Adipocyte (in vitro differentiated cells): ENCODE data around the gene TMEM17.
"Not testable (repeated sequence)": the region's sequence is repeated elsewhere in the genome, so short reads cannot be mapped to it uniquely, and the experiment has no call there.

Source experiments
- DNase-seq: peaks from one replicate; pipeline ENCODE4 v3.0.0-alpha.2; 2015; ENCODE audit warnings: low read depth
- H3K27me3 ChIP-seq: replicated peaks from 2 replicates; pipeline ENCODE4 v1.7.0; 2013; ENCODE audit warnings: mild to moderate bottlenecking, low read length, moderate library complexity; ENCODE audit not compliant: control insufficient read depth, insufficient read depth
- H3K36me3 ChIP-seq: 2 replicates; pipeline ENCODE4 v1.7.0; 2013; ENCODE audit warnings: low read length, mild to moderate bottlenecking, moderate library complexity; ENCODE audit not compliant: control insufficient read depth, insufficient read depth, severe bottlenecking
- H3K4me1 ChIP-seq: 2 replicates; pipeline ENCODE4 v1.7.0; 2013; ENCODE audit warnings: mild to moderate bottlenecking, low read length, moderate library complexity; ENCODE audit not compliant: control insufficient read depth, insufficient read depth
- H3K4me3 ChIP-seq: 2 replicates; pipeline ENCODE4 v1.7.0; 2013; ENCODE audit warnings: mild to moderate bottlenecking, low read length, moderate library complexity
- H3K9ac ChIP-seq: 2 replicates; pipeline ENCODE4 v1.7.0; 2013; ENCODE audit warnings: mild to moderate bottlenecking, low read length, moderate library complexity
- H3K9me3 ChIP-seq: 2 replicates; pipeline ENCODE4 v1.7.0; 2013; ENCODE audit warnings: mild to moderate bottlenecking, low read length, moderate library complexity; ENCODE audit not compliant: control insufficient read depth

TMEM17 gene

DNA sequence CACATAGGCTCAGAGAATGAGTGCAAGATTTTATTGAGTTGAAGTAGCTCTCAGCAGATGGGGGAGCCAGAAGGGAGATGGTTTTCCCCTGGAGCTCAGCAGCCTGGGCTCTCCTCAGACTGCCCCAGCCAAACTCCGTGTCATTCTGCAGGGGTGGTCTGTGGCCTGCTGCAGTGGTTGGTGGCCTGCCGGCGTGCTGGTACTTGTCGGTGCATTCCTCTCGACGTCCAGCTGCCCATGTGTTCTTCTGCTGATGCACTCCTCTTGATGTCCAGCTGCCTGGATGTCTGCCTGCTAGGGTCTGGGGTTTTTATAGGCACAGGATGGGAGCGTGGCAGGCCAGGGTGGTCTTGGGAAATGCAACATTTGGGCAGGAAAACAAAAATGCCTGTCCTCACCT, 25.6 kb upstream of the TMEM17 start:
- H3K27me3 ChIP-seq: no peaks in the 10 kb centered on the region

DNA sequence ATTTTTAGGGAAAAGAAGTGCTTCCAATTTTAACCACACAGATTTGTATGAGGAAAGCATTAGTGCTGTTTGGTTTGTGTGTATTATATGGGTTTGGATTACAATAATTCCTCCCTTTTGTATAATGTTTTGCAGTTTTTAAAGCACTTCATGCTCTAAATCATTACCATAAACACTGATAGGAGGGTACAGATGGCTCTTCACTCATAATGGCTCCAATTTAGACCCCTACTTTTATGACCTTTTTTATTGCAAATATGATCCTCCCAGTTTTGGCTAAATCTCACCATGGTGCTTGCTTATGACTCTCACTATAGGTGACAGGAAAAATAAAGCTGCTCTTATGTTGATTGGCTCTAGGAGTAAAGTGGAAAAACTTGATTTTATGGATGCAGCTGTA, 23.8 kb upstream of the TMEM17 start:
- DNase-seq: no peak
- no peaks in the 10 kb centered on the region for H3K36me3 ChIP-seq
- no peaks in the 10 kb centered on the region for H3K27me3 ChIP-seq
- no peaks in the 10 kb centered on the region for H3K9me3 ChIP-seq
- no peak overlapping the region for H3K4me3 ChIP-seq
- peaks cover 3% of the 10 kb centered on the region for H3K4me1 ChIP-seq
- no peak overlapping the region for H3K9ac ChIP-seq

More for the DNA sequence above, 25.6 kb upstream of the TMEM17 start:
- Histone ChIP-seq H3K4me3 (no peak overlapping the region), H3K9me3 (no peaks in the 10 kb centered on the region), H3K9ac (no peak overlapping the region), H3K36me3 (no peaks in the 10 kb centered on the region), H3K4me1 (no peaks in the 10 kb centered on the region)
- DNase-seq: no peak

DNA sequence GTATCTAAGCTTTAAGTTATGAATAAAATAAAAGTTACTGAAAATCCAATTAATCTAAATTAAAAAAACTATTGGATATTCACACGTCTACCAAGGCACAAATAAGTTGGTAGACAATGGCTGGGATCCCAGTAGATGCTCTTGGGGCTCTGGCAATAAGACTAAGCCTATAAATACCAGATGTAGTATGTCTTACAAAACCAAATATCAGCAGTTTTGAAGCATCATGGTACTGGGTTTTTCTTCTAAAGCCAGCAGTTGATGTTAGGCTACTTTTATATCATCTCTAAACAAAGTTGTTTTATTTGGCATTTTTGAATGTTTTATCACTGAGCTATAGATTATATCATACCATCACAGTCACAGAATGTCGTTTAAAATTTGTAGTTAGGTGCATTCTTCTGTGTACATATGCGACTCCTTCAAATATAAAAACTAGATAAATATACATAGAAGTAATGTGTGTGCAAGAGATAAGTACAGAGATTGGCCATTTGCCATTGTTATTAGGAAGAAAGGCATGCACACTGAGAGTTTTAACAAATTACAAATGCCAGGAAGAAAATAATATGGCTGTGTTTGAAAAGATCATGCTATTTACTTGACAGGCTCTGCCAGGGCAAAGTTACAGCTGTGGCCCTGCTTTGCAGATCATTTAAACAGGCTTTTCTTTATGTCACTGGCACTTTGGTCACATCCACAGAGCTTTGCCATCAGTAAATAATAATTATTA, 21.6 kb upstream of the TMEM17 start:
- no peaks in the 10 kb centered on the region for H3K36me3 ChIP-seq
- DNase-seq: no peak
- H3K27me3 ChIP-seq: no peaks in the 10 kb centered on the region
- no peak overlapping the region for H3K9ac ChIP-seq
- no peaks in the 10 kb centered on the region for H3K9me3 ChIP-seq
- no peak overlapping the region for H3K4me3 ChIP-seq
- H3K4me1 ChIP-seq: peaks cover 7% of the 10 kb centered on the region

DNA sequence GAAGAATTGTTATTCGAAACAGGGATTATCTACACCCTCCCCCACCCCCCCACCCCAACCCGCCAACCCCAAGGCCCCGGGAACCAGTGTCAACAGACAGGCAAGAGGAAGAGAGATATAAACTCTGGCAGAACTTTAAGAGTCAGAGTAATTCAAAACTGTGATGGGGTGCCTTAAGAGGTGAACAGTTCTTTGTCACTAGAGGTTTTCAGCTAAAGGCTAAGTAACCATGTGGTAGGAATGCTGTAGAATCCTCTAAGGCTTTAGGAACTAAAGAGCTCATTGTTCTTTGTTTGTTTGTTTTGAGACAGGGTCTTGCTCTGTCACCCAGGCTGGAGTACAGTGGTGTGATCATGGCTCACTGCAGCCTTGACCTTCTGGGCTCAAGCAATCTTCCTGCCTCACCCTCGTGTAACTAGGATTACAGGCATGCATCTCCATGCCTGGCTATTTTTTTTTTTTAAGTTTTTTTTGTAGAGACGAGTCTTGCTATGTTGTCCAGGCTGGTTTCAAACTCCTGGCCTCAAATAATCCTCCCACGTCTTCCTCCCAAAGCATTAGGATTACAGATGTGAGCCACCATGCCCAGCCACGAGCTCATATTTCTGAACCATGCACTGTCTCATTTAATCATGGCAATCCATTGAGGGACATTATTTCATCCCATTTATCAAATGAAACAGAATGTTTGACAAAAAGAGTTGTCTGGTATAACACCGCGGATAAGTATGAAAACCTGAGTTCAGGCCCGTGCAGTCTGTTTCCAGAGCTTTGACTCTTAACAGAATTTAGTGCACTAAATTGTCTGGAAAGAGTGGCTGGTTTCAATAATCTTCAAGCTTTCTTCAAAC, 20.8 kb upstream of the TMEM17 start:
- H3K4me1 ChIP-seq: peaks cover 7% of the 10 kb centered on the region
- DNase-seq: no peak
- no peaks in the 10 kb centered on the region for H3K27me3 ChIP-seq
- H3K9me3 ChIP-seq: no peaks in the 10 kb centered on the region
- no peak overlapping the region for H3K9ac ChIP-seq
- H3K4me3 ChIP-seq: no peak overlapping the region
- no peaks in the 10 kb centered on the region for H3K36me3 ChIP-seq

DNA sequence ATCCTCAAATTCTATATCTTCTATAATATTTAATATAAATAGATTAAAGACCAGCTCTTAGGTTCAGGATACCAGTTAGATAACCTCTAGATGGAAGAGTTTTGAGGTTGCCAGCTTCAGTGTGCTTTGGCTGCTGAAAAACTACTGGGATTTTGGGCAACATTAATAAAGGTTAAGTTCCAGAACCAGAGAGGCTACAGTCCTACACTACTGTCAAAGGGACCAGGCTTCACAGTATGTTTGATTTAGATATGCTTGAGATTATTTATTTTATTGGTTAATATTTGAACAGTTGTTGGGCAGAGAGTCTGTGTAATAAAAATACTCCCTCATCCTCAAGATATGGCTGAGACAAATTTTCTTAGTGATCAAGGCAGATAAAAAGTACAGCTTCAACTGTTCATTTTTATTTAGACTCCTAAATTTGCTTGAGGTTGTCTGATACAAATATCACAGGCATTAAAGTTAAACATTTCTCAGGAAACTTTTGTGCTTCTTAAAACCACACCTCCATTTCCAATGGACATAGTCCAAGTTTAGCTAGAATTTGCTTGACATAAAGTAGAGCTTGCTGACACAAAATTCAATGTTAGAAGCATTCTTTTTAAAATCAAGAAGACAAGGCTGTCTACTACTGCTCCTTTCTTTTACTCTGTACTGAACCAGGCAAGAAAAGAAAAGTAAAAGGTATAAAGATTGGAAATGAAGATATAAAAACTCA, 19.7 kb upstream of the TMEM17 start:
- H3K36me3 ChIP-seq: no peaks in the 10 kb centered on the region
- H3K27me3 ChIP-seq: no peaks in the 10 kb centered on the region
- no peak overlapping the region for H3K4me3 ChIP-seq
- no peaks in the 10 kb centered on the region for H3K9me3 ChIP-seq
- H3K4me1 ChIP-seq: peaks cover 7% of the 10 kb centered on the region
- no peak for DNase-seq
- no peak overlapping the region for H3K9ac ChIP-seq

DNA sequence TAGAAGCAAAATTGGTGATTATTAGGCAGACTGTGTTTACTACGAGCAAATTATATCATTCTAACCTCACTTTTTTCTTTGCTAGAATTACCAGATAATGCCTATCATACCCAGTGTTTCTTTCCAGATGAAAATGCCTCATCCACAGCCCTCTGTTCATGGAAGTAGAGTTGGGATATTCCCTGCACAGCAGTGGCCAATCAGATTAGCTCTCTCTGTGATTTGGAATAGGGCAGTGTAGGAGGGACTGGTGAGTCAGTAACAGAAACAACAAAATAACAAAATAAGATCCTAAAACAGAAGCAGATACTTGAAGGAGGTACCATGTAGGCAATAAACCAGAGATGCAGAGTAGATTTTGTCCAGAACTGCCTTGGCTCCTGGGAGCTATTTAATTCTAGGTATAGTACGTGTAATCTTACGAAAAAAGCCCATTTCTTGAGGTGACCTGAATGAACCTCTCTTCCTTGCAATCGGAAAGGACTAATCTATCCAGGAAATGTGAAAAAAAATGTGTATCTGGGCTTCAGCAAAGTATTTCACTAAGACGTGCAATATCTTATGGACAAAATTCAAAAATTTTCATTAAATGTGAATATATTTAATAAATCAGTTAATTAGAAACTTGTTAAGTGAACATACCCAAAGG, 18.4 kb upstream of the TMEM17 start:
- Histone ChIP-seq H3K4me3 (peak overlapping the region; percentile 21), H3K9me3 (no peaks in the 10 kb centered on the region), H3K27me3 (no peaks in the 10 kb centered on the region), H3K36me3 (no peaks in the 10 kb centered on the region), H3K9ac (no peak overlapping the region), H3K4me1 (peaks cover 7% of the 10 kb centered on the region)
- no peak for DNase-seq

DNA sequence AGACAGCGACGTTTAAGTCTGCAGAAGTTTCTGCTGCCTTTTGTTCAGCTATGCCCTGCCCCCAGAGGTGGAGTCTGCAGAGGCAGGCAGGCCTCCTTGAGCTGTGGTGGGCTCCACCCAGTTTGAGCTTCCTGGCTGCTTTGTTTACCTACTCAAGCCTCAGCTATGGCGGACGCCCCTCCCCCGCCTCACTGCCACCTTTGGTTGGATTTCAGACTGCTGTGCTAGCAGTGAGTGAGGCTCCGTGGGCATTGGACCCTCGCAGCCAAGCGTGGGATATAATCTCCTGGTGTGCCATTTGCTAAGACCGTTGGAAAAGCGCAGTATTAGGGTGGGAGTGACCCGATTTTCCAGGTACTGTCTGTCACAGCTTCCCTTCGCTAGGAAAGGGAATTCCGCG, 15.1 kb upstream of the TMEM17 start:
- not testable (repeated sequence) for H3K9me3 ChIP-seq, H3K27me3 ChIP-seq, H3K9ac ChIP-seq

DNA sequence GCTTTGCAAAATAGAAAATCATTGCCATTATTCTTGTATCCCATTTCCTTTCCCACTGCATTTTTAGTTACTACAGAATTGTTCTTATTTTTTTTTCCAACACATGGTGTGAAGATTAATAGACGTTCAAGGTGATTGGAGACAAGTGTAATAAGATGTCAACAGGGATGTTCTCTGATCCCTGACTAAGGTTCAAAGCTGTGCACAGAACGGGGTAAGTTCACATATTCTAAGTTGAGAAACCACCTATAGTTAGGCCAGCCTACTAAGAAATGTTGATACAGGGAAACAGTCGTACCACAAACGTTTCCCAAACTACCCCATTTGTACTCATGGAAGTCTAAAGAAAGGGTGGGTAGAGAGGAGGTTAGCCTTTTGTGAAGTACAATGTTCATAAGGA, 6.4 kb upstream of the TMEM17 start:
- H3K9me3 ChIP-seq: no peaks in the 10 kb centered on the region
- no peak overlapping the region for H3K4me3 ChIP-seq
- no peak overlapping the region for H3K9ac ChIP-seq
- no peaks in the 10 kb centered on the region for H3K4me1 ChIP-seq
- no peak for DNase-seq
- H3K36me3 ChIP-seq: no peaks in the 10 kb centered on the region
- no peaks in the 10 kb centered on the region for H3K27me3 ChIP-seq

More for the DNA sequence above, 15.1 kb upstream of the TMEM17 start:
- not testable (repeated sequence) for H3K4me1 ChIP-seq, H3K36me3 ChIP-seq, DNase-seq, H3K4me3 ChIP-seq

DNA sequence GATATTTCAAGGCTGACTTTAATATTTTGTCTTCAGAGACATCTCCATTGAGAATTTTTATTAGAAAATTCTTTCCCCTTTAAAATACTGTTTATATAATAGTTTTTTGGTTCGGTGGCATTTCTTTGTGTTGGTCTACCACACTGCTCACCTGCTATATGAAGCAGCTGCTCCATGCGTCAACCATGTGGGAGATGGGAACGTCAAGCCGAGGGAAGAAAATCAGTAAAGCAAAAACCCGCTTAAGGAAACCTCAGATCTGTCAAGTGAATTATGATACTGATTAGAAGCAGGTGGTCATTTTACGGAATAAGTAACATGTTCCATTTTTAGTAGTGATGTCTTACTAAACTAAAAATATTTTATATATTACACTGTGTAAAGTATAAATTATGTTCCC, 5.6 kb upstream of the TMEM17 start:
- no peaks in the 10 kb centered on the region for H3K36me3 ChIP-seq
- H3K9me3 ChIP-seq: no peaks in the 10 kb centered on the region
- no peak for DNase-seq
- no peaks in the 10 kb centered on the region for H3K27me3 ChIP-seq
- peaks cover 4% of the 10 kb centered on the region for H3K4me1 ChIP-seq
- H3K9ac ChIP-seq: no peak overlapping the region
- no peak overlapping the region for H3K4me3 ChIP-seq

DNA sequence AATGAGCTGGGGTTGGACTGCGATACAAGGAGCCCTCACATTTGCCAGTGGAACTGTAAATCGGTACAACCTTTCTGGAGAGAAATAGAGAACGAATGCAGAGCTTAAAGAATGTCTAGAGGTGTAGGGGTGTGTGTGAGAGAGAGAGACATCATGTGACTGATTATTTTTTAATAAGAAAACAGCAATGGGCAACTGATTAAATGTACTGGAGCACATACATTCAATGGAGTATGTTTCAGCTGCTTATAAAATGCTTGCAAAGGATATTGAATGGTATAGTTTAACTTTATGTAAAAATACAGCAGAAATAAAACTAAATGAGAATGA, 391 bp upstream of the TMEM17 start:
- no peaks in the 10 kb centered on the region for H3K9me3 ChIP-seq
- peak overlapping the region; percentile 97 for H3K9ac ChIP-seq
- peaks cover 12% of the 10 kb centered on the region for H3K4me1 ChIP-seq
- no peak for DNase-seq
- H3K4me3 ChIP-seq: peak overlapping the region; percentile 89
- no peaks in the 10 kb centered on the region for H3K36me3 ChIP-seq
- no peaks in the 10 kb centered on the region for H3K27me3 ChIP-seq
